ENCODE measurements around the gene PARD3B. TPM values are rescaled to one million over a fixed set of nuclear protein-coding genes. Genes with fewer than 3 reads are reported as not detected.

The PARD3B gene
- total and polyA plus RNA-seq, 2 donors (not counting 1 experiment from before 2014, with no cell fraction given), result 7.4 to 20.6 TPM

DNA sequence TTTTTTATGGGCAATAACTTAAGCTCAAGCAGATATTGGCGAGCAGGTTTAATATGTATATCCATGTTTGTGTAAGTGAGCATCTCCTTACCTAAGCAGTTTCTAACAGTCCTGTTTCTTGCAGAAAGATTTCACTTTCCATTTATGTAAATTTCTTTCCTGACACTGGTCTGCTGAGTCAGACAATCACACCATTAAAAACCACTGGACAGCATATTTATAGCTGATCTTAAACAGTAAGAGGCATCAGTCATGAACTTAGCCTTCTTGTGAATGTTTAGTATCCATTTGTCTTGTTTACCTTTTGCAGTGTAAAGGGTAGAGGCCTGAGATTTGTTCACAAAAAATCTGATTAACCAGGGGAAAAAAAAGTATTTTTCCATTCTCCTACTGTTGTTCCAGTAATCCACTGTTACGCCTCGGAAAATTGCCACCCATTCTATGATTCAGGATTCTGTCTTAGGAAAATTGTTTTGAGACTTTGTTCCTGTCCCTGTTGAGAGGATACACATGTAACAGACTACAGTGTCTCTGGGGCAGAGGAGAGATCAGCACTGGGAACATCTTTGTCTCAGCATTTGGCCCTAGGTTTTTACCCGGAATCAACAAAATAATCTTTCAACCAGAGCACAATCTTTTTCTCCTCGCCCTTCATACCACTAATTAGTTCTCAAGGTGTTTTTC, 616.0 kb downstream of the PARD3B start:
- peak; percentile 14 to 32 for DNase-seq (ENCODE audit: low read depth in 2 of 2)
- Histone ChIP-seq H3K9me3 (ENCODE audit: control insufficient read depth, insufficient read depth, low read depth, low read length) (no peaks in the 10 kb centered on the region), H3K27me3 (ENCODE audit: control insufficient read depth, insufficient read depth, low read length) (no peaks in the 10 kb centered on the region), H4K20me1 (ENCODE audit: control insufficient read depth, extremely low read depth, insufficient read depth, low read length) (no peaks in the 10 kb centered on the region), H3K4me2 (ENCODE audit: extremely low read depth, insufficient read depth, low read length) (no peak overlapping the region), H3K27ac (ENCODE audit: insufficient read depth, low read length) (no peak overlapping the region), H3K4me1 (ENCODE audit: control insufficient read depth, extremely low read depth, insufficient read depth, low read length) (no peaks in the 10 kb centered on the region), H3K79me2 (ENCODE audit: control insufficient read depth, insufficient read depth, low read length) (no peaks in the 10 kb centered on the region), H2AFZ (ENCODE audit: low read length) (no peak overlapping the region), H3K9ac (ENCODE audit: insufficient read depth, low read length) (no peak overlapping the region), H3K4me3 (replicated peaks in 1 of 4; ENCODE audit: control extremely low read depth in 1 of 4, insufficient read depth in 1 of 4, low read depth in 3 of 4, low read length in 4 of 4) (no peak overlapping the region), H3K36me3 (ENCODE audit: control insufficient read depth, insufficient read depth, low read length) (no peaks in the 10 kb centered on the region)
- TF ChIP-seq, protein P1, sequence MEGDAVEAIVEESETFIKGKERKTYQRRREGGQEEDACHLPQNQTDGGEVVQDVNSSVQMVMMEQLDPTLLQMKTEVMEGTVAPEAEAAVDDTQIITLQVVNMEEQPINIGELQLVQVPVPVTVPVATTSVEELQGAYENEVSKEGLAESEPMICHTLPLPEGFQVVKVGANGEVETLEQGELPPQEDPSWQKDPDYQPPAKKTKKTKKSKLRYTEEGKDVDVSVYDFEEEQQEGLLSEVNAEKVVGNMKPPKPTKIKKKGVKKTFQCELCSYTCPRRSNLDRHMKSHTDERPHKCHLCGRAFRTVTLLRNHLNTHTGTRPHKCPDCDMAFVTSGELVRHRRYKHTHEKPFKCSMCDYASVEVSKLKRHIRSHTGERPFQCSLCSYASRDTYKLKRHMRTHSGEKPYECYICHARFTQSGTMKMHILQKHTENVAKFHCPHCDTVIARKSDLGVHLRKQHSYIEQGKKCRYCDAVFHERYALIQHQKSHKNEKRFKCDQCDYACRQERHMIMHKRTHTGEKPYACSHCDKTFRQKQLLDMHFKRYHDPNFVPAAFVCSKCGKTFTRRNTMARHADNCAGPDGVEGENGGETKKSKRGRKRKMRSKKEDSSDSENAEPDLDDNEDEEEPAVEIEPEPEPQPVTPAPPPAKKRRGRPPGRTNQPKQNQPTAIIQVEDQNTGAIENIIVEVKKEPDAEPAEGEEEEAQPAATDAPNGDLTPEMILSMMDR (conservative IDR thresholded peaks at IDR 0.05 in 1 of 2, IDR thresholded peaks at IDR 0.05 in 1 of 2; ENCODE audit: low read depth in 1 of 2, low read length in 2 of 2), result no peak
- TF ChIP-seq EZH2 (IDR thresholded peaks at IDR 0.05; ENCODE audit: low read length, missing control alignments), result no peak

DNA sequence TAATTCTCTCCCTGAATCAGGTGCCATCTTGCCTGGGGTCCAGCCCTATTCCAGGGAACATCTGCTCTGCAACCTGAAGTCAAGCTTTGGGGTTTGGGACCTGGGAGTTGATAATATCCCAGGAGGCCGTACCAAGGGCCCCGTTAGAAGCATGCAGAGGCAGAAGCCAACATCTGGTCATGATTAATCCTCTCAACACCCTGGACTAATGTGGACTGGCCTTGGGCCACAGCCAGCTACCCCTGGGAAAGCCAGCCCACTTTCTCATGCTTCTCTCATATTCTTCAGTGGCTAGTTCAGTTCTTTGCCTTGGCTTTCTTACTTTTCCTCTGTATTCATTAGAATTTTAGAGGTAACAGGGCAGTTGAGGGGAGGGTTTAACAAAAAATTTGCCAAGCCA, 621.5 kb downstream of the PARD3B start:
- Histone ChIP-seq H3K9ac (ENCODE audit: insufficient read depth, low read length) (no peak overlapping the region), H3K4me1 (ENCODE audit: control insufficient read depth, extremely low read depth, insufficient read depth, low read length) (no peaks in the 10 kb centered on the region), H2AFZ (ENCODE audit: low read length) (no peak overlapping the region), H3K36me3 (ENCODE audit: control insufficient read depth, insufficient read depth, low read length) (no peaks in the 10 kb centered on the region), H3K79me2 (ENCODE audit: control insufficient read depth, insufficient read depth, low read length) (no peaks in the 10 kb centered on the region), H3K9me3 (ENCODE audit: control insufficient read depth, insufficient read depth, low read depth, low read length) (no peaks in the 10 kb centered on the region), H3K27ac (ENCODE audit: insufficient read depth, low read length) (no peak overlapping the region), H4K20me1 (ENCODE audit: control insufficient read depth, extremely low read depth, insufficient read depth, low read length) (no peaks in the 10 kb centered on the region), H3K27me3 (ENCODE audit: control insufficient read depth, insufficient read depth, low read length) (no peaks in the 10 kb centered on the region), H3K4me2 (ENCODE audit: extremely low read depth, insufficient read depth, low read length) (no peak overlapping the region), H3K4me3 (replicated peaks in 1 of 4; ENCODE audit: control extremely low read depth in 1 of 4, insufficient read depth in 1 of 4, low read depth in 3 of 4, low read length in 4 of 4) (no peak overlapping the region)
- TF ChIP-seq, protein P1 (conservative IDR thresholded peaks at IDR 0.05 in 1 of 2, IDR thresholded peaks at IDR 0.05 in 1 of 2; ENCODE audit: low read depth in 1 of 2, low read length in 2 of 2), result no peak
- TF ChIP-seq EZH2 (IDR thresholded peaks at IDR 0.05; ENCODE audit: low read length, missing control alignments), result no peak
- DNase-seq (ENCODE audit: low read depth in 2 of 2), result no peak

GRCh38 chr2:205169012-205169411, 623.7 kb downstream of the PARD3B start:
- no peaks in the 10 kb centered on the region for H3K27me3 ChIP-seq (ENCODE audit: control insufficient read depth, insufficient read depth, low read length)
- no peak overlapping the region for H3K9ac ChIP-seq (ENCODE audit: insufficient read depth, low read length)
- no peaks in the 10 kb centered on the region for H4K20me1 ChIP-seq (ENCODE audit: control insufficient read depth, extremely low read depth, insufficient read depth, low read length)
- H2AFZ ChIP-seq (ENCODE audit: low read length), result no peak overlapping the region
- H3K79me2 ChIP-seq (ENCODE audit: control insufficient read depth, insufficient read depth, low read length), result no peaks in the 10 kb centered on the region
- no peak overlapping the region for H3K27ac ChIP-seq (ENCODE audit: insufficient read depth, low read length)
- H3K4me2 ChIP-seq (ENCODE audit: extremely low read depth, insufficient read depth, low read length), result no peak overlapping the region
- no peak for DNase-seq (ENCODE audit: low read depth in 2 of 2)
- TF ChIP-seq EZH2 (IDR thresholded peaks at IDR 0.05; ENCODE audit: low read length, missing control alignments), result no peak
- TF ChIP-seq, protein P1 (conservative IDR thresholded peaks at IDR 0.05 in 1 of 2, IDR thresholded peaks at IDR 0.05 in 1 of 2; ENCODE audit: low read depth in 1 of 2, low read length in 2 of 2), result no peak
- H3K4me3 ChIP-seq (replicated peaks in 1 of 4; ENCODE audit: control extremely low read depth in 1 of 4, insufficient read depth in 1 of 4, low read depth in 3 of 4, low read length in 4 of 4), result no peak overlapping the region
- no peaks in the 10 kb centered on the region for H3K36me3 ChIP-seq (ENCODE audit: control insufficient read depth, insufficient read depth, low read length)
- H3K4me1 ChIP-seq (ENCODE audit: control insufficient read depth, extremely low read depth, insufficient read depth, low read length), result no peaks in the 10 kb centered on the region
- H3K9me3 ChIP-seq (ENCODE audit: control insufficient read depth, insufficient read depth, low read depth, low read length), result no peaks in the 10 kb centered on the region

All from fibroblast of lung (primary cell).